Thymus (tissue), 11 donors: ENCODE data around the gene BICRA. TPM values are rescaled to one million over a fixed set of nuclear protein-coding genes. Genes with fewer than 3 reads are reported as not detected.

Experiments
- DNase-seq, 9 donors: peaks; one replicate each; pipeline ENCODE4 v3.0.0-alpha.2; 2013; ENCODE audit warnings: low spot score in 9 of 9, low read depth in 6 of 9, missing footprints in 1 of 9
- H3K27ac ChIP-seq, 2 donors: one replicate each; pipeline ENCODE4 v1.5.1; 2013; ENCODE audit warnings: control low read depth in 1 of 2, low read depth in 1 of 2, low read length in 1 of 2, mild to moderate bottlenecking in 1 of 2, moderate library complexity in 1 of 2
- H3K27me3 ChIP-seq, 2 donors: one replicate each; pipeline ENCODE4 v1.5.1; 2013; ENCODE audit warnings: low read length in 1 of 2; ENCODE audit not compliant: control insufficient read depth in 2 of 2, insufficient read depth in 1 of 2
- H3K36me3 ChIP-seq, 2 donors: one replicate each; pipeline ENCODE4 v1.5.1; 2013; ENCODE audit warnings: low read length in 1 of 2, mild to moderate bottlenecking in 1 of 2, moderate library complexity in 1 of 2; ENCODE audit not compliant: control insufficient read depth in 2 of 2, insufficient read depth in 2 of 2
- H3K4me1 ChIP-seq, 2 donors: one replicate each; pipeline ENCODE4 v1.5.1; 2013; ENCODE audit warnings: low read length in 2 of 2; ENCODE audit not compliant: control insufficient read depth in 2 of 2, insufficient read depth in 2 of 2
- H3K4me3 ChIP-seq, 2 donors: one replicate each; pipeline ENCODE4 v1.5.1; 2013; ENCODE audit warnings: low read length in 2 of 2, control low read depth in 1 of 2, mild to moderate bottlenecking in 1 of 2
- H3K9me3 ChIP-seq, 2 donors: one replicate each; pipeline ENCODE4 v1.5.1; 2013; ENCODE audit warnings: low read length in 1 of 2, mild to moderate bottlenecking in 1 of 2; ENCODE audit not compliant: control insufficient read depth in 2 of 2, insufficient read depth in 1 of 2
- WGBS: extraction: QIAGEN DNeasy Blood & Tissue Kit; methylation state at CpG from one replicate; pipeline ENCODE4 v1.1.7; 2013; 5-methylcytosine and 5-hydroxymethylcytosine counted together
- polyA plus RNA-seq: library from polyadenylated mRNA; stranded (reverse); fragments of 200-250 nt; gene quantifications from one replicate; pipeline ENCODE4 v1.2.3, GENCODE V29; 2013
- total RNA-seq: library from RNA; stranded (reverse); fragments of 120-200 nt; gene quantifications from one replicate; pipeline ENCODE4 v1.2.4, GENCODE V29; 2013
- donor health status: healthy.

The BICRA gene
- total and polyA plus RNA-seq, 2 donors = 1.5 to 8.1 TPM

DNA sequence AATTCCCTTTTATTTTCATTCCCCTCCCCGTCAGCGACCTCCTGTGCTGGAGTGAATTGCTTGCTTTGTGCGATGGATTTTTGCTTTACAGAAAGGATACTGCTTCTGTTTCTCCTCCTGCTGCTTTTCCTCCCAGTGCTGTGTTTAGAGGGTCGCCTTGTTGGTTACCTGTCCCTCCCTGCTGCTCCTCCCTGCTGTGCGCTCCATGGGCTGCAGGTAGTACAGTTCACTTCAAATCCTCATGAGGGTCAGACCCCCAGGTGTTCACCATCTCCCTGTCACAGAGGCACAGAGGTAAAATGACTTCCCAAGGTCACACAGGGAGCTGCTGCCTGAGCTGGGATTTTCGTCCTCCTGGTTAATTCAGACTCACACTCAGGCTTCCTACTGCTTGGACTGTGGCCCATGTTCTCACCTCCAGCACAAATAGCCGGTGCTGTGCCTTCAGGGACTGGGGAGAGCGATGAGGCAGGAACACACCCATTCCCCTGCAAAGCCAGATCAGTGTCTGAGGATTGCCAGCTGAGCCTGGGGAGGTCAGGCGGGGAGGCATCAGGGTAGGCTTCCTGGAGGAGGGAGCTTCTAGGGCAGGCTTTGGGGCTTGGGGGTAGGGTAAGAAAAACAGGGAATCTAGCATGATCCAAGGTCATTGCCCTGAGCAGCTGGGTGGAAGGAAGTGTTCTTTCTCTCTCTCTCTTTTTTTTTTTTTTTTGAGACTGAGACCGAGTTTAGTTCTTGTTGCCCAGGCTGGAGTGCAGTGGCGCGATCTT lies 14.4 kb downstream of the BICRA start:
- no peak overlapping the region for H3K27ac ChIP-seq
- no peak for DNase-seq
- no peaks in the 10 kb centered on the region for H3K4me1 ChIP-seq
- H3K9me3 ChIP-seq = no peaks in the 10 kb centered on the region
- H3K27me3 ChIP-seq = no peaks in the 10 kb centered on the region
- H3K4me3 ChIP-seq = no peak overlapping the region
- WGBS = 98% methylated on average over 12 of the region's 12 CpGs
- peaks cover 6 to 25% of the 10 kb centered on the region in 2 donors for H3K36me3 ChIP-seq

GRCh38 chr19:47623921-47624391 lies 15.0 kb downstream of the BICRA start:
- WGBS = 94% methylated on average over 18 of the region's 18 CpGs
- DNase-seq = no peak
- no peaks in the 10 kb centered on the region for H3K27me3 ChIP-seq
- no peaks in the 10 kb centered on the region for H3K9me3 ChIP-seq
- peaks cover 6 to 22% of the 10 kb centered on the region in 2 donors for H3K36me3 ChIP-seq
- H3K4me1 ChIP-seq = no peaks in the 10 kb centered on the region
- no peak overlapping the region for H3K27ac ChIP-seq
- no peak overlapping the region for H3K4me3 ChIP-seq

DNA sequence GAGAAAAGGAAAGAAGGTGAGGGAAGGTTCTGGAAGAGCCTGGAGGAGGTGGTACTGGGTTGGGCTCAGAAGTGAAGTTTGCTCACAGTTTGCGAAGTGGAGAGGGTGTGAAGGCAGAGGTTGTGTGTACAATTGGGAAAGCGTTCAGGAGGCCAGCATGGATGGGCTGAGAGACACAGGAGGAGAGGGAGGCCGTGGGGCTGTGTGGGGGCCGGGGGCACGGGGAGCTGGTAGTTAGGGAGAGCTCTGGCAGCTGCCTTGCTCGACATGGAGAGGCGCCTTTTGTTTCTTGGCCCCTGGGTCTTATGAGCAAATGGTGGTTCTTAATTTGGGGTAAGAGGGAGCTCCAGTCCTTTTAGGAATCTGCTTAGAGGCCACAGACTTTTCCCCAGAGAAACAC lies 16.7 kb downstream of the BICRA start:
- no peaks in the 10 kb centered on the region for H3K4me1 ChIP-seq
- no peak overlapping the region for H3K27ac ChIP-seq
- peaks cover 6 to 12% of the 10 kb centered on the region in 2 donors for H3K36me3 ChIP-seq
- 95% methylated on average over 7 of the region's 7 CpGs for WGBS
- H3K4me3 ChIP-seq = no peak overlapping the region
- no peak for DNase-seq
- no peaks in the 10 kb centered on the region for H3K9me3 ChIP-seq
- H3K27me3 ChIP-seq = no peaks in the 10 kb centered on the region

GRCh38 chr19:47626238-47626637 lies 17.3 kb downstream of the BICRA start:
- Histone ChIP-seq H3K27ac (no peak overlapping the region), H3K9me3 (no peaks in the 10 kb centered on the region), H3K27me3 (no peaks in the 10 kb centered on the region), H3K4me1 (no peaks in the 10 kb centered on the region), H3K36me3 (peaks cover 3 to 13% of the 10 kb centered on the region in 2 donors), H3K4me3 (no peak overlapping the region)
- 90% methylated on average over 8 of the region's 8 CpGs for WGBS
- DNase-seq = no peak

GRCh38 chr19:47628078-47628771 lies 19.3 kb downstream of the BICRA start:
- 95% methylated on average over 4 of the region's 4 CpGs for WGBS
- Histone ChIP-seq H3K9me3 (no peaks in the 10 kb centered on the region), H3K27me3 (no peaks in the 10 kb centered on the region), H3K27ac (no peak overlapping the region), H3K4me3 (no peak overlapping the region), H3K36me3 (peaks cover 3 to 16% of the 10 kb centered on the region in 2 donors), H3K4me1 (no peaks in the 10 kb centered on the region)
- DNase-seq = no peak

- Histone ChIP-seq H3K4me3 (no peak overlapping the region), H3K27ac (no peak overlapping the region), H3K27me3 (no peaks in the 10 kb centered on the region), H3K36me3 (peaks cover 0 to 12% of the 10 kb centered on the region in 2 donors), H3K4me1 (no peaks in the 10 kb centered on the region), H3K9me3 (no peaks in the 10 kb centered on the region)
- no peak for DNase-seq
- 97% methylated on average over 6 of the region's 6 CpGs for WGBS
These were observed 21.7 kb downstream of the BICRA start for GRCh38 chr19:47630594-47630993.

- DNase-seq = no peak
- Histone ChIP-seq H3K36me3 (peaks cover 0 to 10% of the 10 kb centered on the region in 2 donors), H3K9me3 (no peaks in the 10 kb centered on the region), H3K27me3 (no peaks in the 10 kb centered on the region), H3K27ac (no peak overlapping the region), H3K4me1 (peaks cover 0 to 3% of the 10 kb centered on the region in 2 donors), H3K4me3 (no peak overlapping the region)
- WGBS = 98% methylated on average over 18 of the region's 18 CpGs
These were observed 22.9 kb downstream of the BICRA start for GRCh38 chr19:47631681-47632446.

GRCh38 chr19:47633517-47633916 lies 24.6 kb downstream of the BICRA start:
- Histone ChIP-seq H3K9me3 (no peaks in the 10 kb centered on the region), H3K4me1 (peaks cover 0 to 3% of the 10 kb centered on the region in 2 donors), H3K27ac (no peak overlapping the region), H3K36me3 (peaks cover 3 to 10% of the 10 kb centered on the region in 2 donors), H3K27me3 (no peaks in the 10 kb centered on the region), H3K4me3 (no peak overlapping the region)
- 95% methylated on average over 4 of the region's 4 CpGs for WGBS
- DNase-seq = no peak

- Histone ChIP-seq H3K9me3 (no peaks in the 10 kb centered on the region), H3K27me3 (no peaks in the 10 kb centered on the region), H3K36me3 (peaks cover 3 to 10% of the 10 kb centered on the region in 2 donors), H3K4me3 (no peak overlapping the region), H3K4me1 (peaks cover 0 to 3% of the 10 kb centered on the region in 2 donors), H3K27ac (no peak overlapping the region)
- DNase-seq = no peak
- WGBS = 97% methylated on average over 11 of the region's 11 CpGs
These were observed 25.1 kb downstream of the BICRA start for GRCh38 chr19:47633996-47634395.
